GM23338 (cell line): Measurements from ENCODE around the gene TTC27. TPM values are rescaled to one million over a fixed set of nuclear protein-coding genes. Genes with fewer than 3 reads are reported as not detected.

ENCODE experiments used
- ATAC-seq: fragments of 200-7000 bp; cut with Tn5 transposase; 3 replicates; pipeline ENCODE4 v1.9.1; 2020
- DNase-seq: peaks from one replicate; pipeline ENCODE4 v3.0.0-alpha.2; 2015; ENCODE audit warnings: low spot score
- H2AFZ ChIP-seq: fragments of 200-600 bp; sonication (generic); 2 replicates; pipeline ENCODE4 v1.8.0; 2016; ENCODE audit warnings: antibody characterized with exemption, mild to moderate bottlenecking, moderate library complexity
- H3F3A ChIP-seq: fragments of 200-600 bp; sonication (generic); replicated peaks from 2 replicates; pipeline ENCODE4 v1.8.0; 2017; ENCODE audit warnings: antibody characterized with exemption, mixed run types, low read depth
- H3K27ac ChIP-seq: fragments of 200-600 bp; sonication (generic); 2 replicates; pipeline ENCODE4 v1.6.1; 2016; ENCODE audit warnings: low read depth
- H3K27me3 ChIP-seq: fragments of 200-600 bp; sonication (generic); 2 replicates; pipeline ENCODE4 v1.8.0; 2016; ENCODE audit warnings: mild to moderate bottlenecking, mixed run types, moderate library complexity; ENCODE audit not compliant: insufficient read depth
- H3K36me3 ChIP-seq: fragments of 200-600 bp; sonication (generic); 2 replicates; pipeline ENCODE4 v1.8.0; 2016; ENCODE audit warnings: mild to moderate bottlenecking; ENCODE audit not compliant: insufficient read depth
- H3K4me1 ChIP-seq: fragments of 200-600 bp; sonication (generic); 2 replicates; pipeline ENCODE4 v1.8.0; 2016; ENCODE audit warnings: mild to moderate bottlenecking, moderate library complexity; ENCODE audit not compliant: insufficient read depth
- H3K4me2 ChIP-seq: fragments of 200-600 bp; sonication (generic); 2 replicates; pipeline ENCODE4 v1.7.1; 2017; ENCODE audit warnings: mixed run types
- H3K4me3 ChIP-seq: fragments of 200-600 bp; sonication (generic); 2 replicates; pipeline ENCODE4 v1.6.1; 2016; ENCODE audit warnings: mixed run types
- H3K79me2 ChIP-seq: fragments of 200-600 bp; sonication (generic); replicated peaks from 2 replicates; pipeline ENCODE4 v1.8.0; 2017; ENCODE audit warnings: mild to moderate bottlenecking; ENCODE audit not compliant: insufficient read depth
- H3K9me2 ChIP-seq: fragments of 200-600 bp; sonication (generic); 2 replicates; pipeline ENCODE4 v1.8.0; 2017; ENCODE audit not compliant: insufficient read depth
- H4K20me1 ChIP-seq: fragments of 200-600 bp; sonication (generic); replicated peaks from 2 replicates; pipeline ENCODE4 v1.8.0; 2017; ENCODE audit warnings: mild to moderate bottlenecking; ENCODE audit not compliant: insufficient read depth
- H3K27ac Mint-ChIP-seq: 2 replicates; pipeline ENCODE4 v1.8.0; 2020; ENCODE audit warnings: inconsistent platforms, mild to moderate bottlenecking, moderate library complexity, mixed read lengths
- H3K27me3 Mint-ChIP-seq: 3 replicates; pipeline ENCODE4 v1.8.0; 2022; ENCODE audit warnings: low read depth, mild to moderate bottlenecking, moderate library complexity, mixed read lengths, inconsistent platforms; ENCODE audit not compliant: insufficient read depth, poor library complexity
- H3K36me3 Mint-ChIP-seq: 3 replicates; pipeline ENCODE4 v1.8.0; 2021; ENCODE audit warnings: low read depth, mild to moderate bottlenecking, inconsistent platforms, moderate library complexity, mixed read lengths
- H3K4me1 Mint-ChIP-seq: 3 replicates; pipeline ENCODE4 v1.8.0; 2020; ENCODE audit warnings: mild to moderate bottlenecking, inconsistent platforms, mixed read lengths
- H3K4me3 Mint-ChIP-seq: 3 replicates; pipeline ENCODE4 v1.8.0; 2021; ENCODE audit warnings: moderate library complexity, mild to moderate bottlenecking, inconsistent platforms, mixed read lengths
- H3K9me3 Mint-ChIP-seq: 3 replicates; pipeline ENCODE4 v1.8.0; 2020; ENCODE audit warnings: moderate library complexity, mild to moderate bottlenecking, inconsistent platforms, mixed read lengths
- EZH2 ChIP-seq: fragments of 200-600 bp; sonication (generic); IDR thresholded peaks from one replicate; pipeline ENCODE4 v1.8.0; 2017; ENCODE audit warnings: antibody characterized with exemption, mild to moderate bottlenecking, low read depth; ENCODE audit not compliant: unreplicated experiment
- EZH2phosphoT487 ChIP-seq: fragments of 200-600 bp; sonication (generic); IDR thresholded peaks from one replicate; pipeline ENCODE4 v1.8.1; 2018; ENCODE audit warnings: antibody characterized with exemption; ENCODE audit not compliant: unreplicated experiment
- JUNB ChIP-seq: IDR thresholded peaks from one replicate; pipeline ENCODE4 v1.6.1; 2016; ENCODE audit warnings: antibody characterized with exemption; ENCODE audit not compliant: unreplicated experiment
- NANOG ChIP-seq: IDR thresholded peaks from 2 replicates; pipeline ENCODE4 v1.6.1; 2016; ENCODE audit warnings: antibody characterized with exemption, borderline replicate concordance
- STAT1 ChIP-seq: IDR thresholded peaks from one replicate; pipeline ENCODE4 v1.6.1; 2016; ENCODE audit warnings: antibody characterized with exemption; ENCODE audit not compliant: unreplicated experiment
- ZNF331 ChIP-seq: fragments of 250-450 bp; sonication (Bioruptor Pico); IDR thresholded peaks from 2 replicates; pipeline ENCODE4 v1.5.0; 2020; ENCODE audit warnings: low read depth, mild to moderate bottlenecking, moderate library complexity
- polyA plus RNA-seq: library from polyadenylated mRNA; unstranded; fragments of >200 nt; fragmentation: Nextera tagmentation; extraction: Ambion mirVana; gene quantifications from 2 replicates; pipeline ENCODE4 v1.2.1, GENCODE V29; 2016
- total RNA-seq: library from RNA; depleted of rRNA; stranded (reverse); fragments of >200 nt; shearing (Covaris generic); gene quantifications from 2 replicates; pipeline ENCODE4 v1.2.3, GENCODE V29; 2014
- TF ChIP-seq, protein P1 (sequence below): IDR thresholded peaks from 2 replicates; pipeline ENCODE4 v1.6.1; 2016; ENCODE audit warnings: antibody characterized with exemption
- TF ChIP-seq, protein P2 (sequence below): fragments of 250-450 bp; sonication (Bioruptor Pico); IDR thresholded peaks from 2 replicates; pipeline ENCODE4 v1.5.0; 2020; ENCODE audit warnings: mild to moderate bottlenecking, moderate library complexity

The TTC27 gene
- total and polyA plus RNA-seq, 2 experiments from 2014 or later = 11.8 to 41.3 TPM

DNA sequence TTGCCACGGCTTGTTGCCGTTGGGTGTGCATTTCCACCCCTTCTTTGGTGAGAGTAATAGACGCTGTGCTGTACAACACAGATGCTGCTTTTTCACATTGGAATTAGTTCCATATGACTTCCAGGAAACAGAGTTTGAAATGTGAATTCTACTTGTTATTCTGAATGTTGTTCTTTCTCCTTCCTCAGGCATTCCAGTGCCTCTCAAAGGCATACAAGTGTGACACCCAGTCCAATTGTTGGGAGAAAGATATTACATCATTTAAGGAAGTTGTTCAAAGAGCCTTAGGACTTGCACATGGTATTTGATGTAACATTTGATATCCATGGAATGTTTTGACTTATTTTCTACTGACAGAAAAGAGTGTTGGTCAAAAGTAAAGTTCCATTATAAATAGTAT is 184.5 kb downstream of the TTC27 start:
- Histone ChIP-seq H3K36me3 (no peaks in the 10 kb centered on the region), H3K27ac (no peak overlapping the region), H3K4me2 (no peak overlapping the region), H3K4me1 (no peaks in the 10 kb centered on the region), H3F3A (no peaks in the 10 kb centered on the region), H3K9me2 (no peaks in the 10 kb centered on the region), H4K20me1 (no peaks in the 10 kb centered on the region), H3K4me3 (no peak overlapping the region), H3K79me2 (no peaks in the 10 kb centered on the region), H3K27me3 (no peaks in the 10 kb centered on the region), H2AFZ (no peak overlapping the region)
- TF ChIP-seq ZNF331 (CRISPR knock-in tag) = no peak
- TF ChIP-seq NANOG = no peak
- TF ChIP-seq EZH2phosphoT487 = no peak
- no peak for TF ChIP-seq EZH2
- TF ChIP-seq STAT1 = no peak
- TF ChIP-seq JUNB = no peak
- TF ChIP-seq, protein P1, sequence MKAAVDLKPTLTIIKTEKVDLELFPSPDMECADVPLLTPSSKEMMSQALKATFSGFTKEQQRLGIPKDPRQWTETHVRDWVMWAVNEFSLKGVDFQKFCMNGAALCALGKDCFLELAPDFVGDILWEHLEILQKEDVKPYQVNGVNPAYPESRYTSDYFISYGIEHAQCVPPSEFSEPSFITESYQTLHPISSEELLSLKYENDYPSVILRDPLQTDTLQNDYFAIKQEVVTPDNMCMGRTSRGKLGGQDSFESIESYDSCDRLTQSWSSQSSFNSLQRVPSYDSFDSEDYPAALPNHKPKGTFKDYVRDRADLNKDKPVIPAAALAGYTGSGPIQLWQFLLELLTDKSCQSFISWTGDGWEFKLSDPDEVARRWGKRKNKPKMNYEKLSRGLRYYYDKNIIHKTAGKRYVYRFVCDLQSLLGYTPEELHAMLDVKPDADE = no peak
- TF ChIP-seq, protein P2, sequence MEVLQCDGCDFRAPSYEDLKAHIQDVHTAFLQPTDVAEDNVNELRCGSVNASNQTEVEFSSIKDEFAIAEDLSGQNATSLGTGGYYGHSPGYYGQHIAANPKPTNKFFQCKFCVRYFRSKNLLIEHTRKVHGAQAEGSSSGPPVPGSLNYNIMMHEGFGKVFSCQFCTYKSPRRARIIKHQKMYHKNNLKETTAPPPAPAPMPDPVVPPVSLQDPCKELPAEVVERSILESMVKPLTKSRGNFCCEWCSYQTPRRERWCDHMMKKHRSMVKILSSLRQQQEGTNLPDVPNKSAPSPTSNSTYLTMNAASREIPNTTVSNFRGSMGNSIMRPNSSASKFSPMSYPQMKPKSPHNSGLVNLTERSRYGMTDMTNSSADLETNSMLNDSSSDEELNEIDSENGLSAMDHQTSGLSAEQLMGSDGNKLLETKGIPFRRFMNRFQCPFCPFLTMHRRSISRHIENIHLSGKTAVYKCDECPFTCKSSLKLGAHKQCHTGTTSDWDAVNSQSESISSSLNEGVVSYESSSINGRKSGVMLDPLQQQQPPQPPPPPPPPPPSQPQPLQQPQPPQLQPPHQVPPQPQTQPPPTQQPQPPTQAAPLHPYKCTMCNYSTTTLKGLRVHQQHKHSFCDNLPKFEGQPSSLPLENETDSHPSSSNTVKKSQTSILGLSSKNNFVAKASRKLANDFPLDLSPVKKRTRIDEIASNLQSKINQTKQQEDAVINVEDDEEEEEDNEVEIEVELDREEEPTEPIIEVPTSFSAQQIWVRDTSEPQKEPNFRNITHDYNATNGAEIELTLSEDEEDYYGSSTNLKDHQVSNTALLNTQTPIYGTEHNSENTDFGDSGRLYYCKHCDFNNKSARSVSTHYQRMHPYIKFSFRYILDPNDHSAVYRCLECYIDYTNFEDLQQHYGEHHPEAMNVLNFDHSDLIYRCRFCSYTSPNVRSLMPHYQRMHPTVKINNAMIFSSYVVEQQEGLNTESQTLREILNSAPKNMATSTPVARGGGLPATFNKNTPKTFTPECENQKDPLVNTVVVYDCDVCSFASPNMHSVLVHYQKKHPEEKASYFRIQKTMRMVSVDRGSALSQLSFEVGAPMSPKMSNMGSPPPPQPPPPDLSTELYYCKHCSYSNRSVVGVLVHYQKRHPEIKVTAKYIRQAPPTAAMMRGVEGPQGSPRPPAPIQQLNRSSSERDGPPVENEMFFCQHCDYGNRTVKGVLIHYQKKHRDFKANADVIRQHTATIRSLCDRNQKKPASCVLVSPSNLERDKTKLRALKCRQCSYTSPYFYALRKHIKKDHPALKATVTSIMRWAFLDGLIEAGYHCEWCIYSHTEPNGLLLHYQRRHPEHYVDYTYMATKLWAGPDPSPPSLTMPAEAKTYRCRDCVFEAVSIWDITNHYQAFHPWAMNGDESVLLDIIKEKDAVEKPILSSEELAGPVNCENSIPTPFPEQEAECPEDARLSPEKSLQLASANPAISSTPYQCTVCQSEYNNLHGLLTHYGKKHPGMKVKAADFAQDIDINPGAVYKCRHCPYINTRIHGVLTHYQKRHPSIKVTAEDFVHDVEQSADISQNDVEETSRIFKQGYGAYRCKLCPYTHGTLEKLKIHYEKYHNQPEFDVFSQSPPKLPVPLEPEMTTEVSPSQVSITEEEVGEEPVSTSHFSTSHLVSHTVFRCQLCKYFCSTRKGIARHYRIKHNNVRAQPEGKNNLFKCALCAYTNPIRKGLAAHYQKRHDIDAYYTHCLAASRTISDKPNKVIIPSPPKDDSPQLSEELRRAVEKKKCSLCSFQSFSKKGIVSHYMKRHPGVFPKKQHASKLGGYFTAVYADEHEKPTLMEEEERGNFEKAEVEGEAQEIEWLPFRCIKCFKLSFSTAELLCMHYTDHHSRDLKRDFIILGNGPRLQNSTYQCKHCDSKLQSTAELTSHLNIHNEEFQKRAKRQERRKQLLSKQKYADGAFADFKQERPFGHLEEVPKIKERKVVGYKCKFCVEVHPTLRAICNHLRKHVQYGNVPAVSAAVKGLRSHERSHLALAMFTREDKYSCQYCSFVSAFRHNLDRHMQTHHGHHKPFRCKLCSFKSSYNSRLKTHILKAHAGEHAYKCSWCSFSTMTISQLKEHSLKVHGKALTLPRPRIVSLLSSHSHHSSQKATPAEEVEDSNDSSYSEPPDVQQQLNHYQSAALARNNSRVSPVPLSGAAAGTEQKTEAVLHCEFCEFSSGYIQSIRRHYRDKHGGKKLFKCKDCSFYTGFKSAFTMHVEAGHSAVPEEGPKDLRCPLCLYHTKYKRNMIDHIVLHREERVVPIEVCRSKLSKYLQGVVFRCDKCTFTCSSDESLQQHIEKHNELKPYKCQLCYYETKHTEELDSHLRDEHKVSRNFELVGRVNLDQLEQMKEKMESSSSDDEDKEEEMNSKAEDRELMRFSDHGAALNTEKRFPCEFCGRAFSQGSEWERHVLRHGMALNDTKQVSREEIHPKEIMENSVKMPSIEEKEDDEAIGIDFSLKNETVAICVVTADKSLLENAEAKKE (CRISPR knock-in tag) = no peak
- no peak for ATAC-seq
- Mint-ChIP-seq H3K36me3 (no peaks in the 10 kb centered on the region), H3K4me3 (no peak overlapping the region), H3K27me3 (no peaks in the 10 kb centered on the region), H3K27ac (no peak overlapping the region), H3K9me3 (no peaks in the 10 kb centered on the region), H3K4me1 (no peaks in the 10 kb centered on the region)
- DNase-seq = no peak
